WTC11 (cell line): Measurements from ENCODE around the gene HK2. TPM values are rescaled to one million over a fixed set of nuclear protein-coding genes. Genes with fewer than 3 reads are reported as not detected.

Source experiments
- ATAC-seq: fragments of 200-7000 bp; cut with Tn5 transposase; 2 replicates; pipeline ENCODE4 v1.10.0; 2021; ENCODE audit warnings: mild to moderate bottlenecking, moderate library complexity
- CTCF ChIA-PET: fragments of 300-600 bp; sonication (Branson Sonifier 250); formaldehyde crosslinking; loops from one replicate; lab custom pipeline; 2021; ENCODE audit warnings: antibody characterized with exemption; lab: Charles Lee
- POLR2A ChIA-PET: fragments of 350-600 bp; sonication (Branson Sonifier 250); formaldehyde crosslinking; loops from one replicate; lab custom pipeline; 2021; ENCODE audit warnings: antibody characterized with exemption; lab: Charles Lee
- DNase-seq: peaks from one replicate; pipeline ENCODE4 v3.0.0; 2021; ENCODE audit warnings: low spot score
- H3K27ac Mint-ChIP-seq: 2 replicates; pipeline ENCODE4 v1.8.0; 2021; ENCODE audit warnings: mixed read lengths
- H3K27me3 Mint-ChIP-seq: 2 replicates; pipeline ENCODE4 v1.8.0; 2021; ENCODE audit warnings: low read depth, mild to moderate bottlenecking, moderate library complexity, mixed read lengths
- H3K36me3 Mint-ChIP-seq: 2 replicates; pipeline ENCODE4 v1.8.0; 2021; ENCODE audit warnings: mixed read lengths
- H3K4me1 Mint-ChIP-seq: 2 replicates; pipeline ENCODE4 v1.8.0; 2022; ENCODE audit warnings: mixed read lengths
- H3K4me3 Mint-ChIP-seq: 2 replicates; pipeline ENCODE4 v1.8.0; 2021; ENCODE audit warnings: mild to moderate bottlenecking, moderate library complexity, mixed read lengths
- H3K9me3 Mint-ChIP-seq: 2 replicates; pipeline ENCODE4 v1.8.0; 2021; ENCODE audit warnings: mixed read lengths
- SMAD3 ChIP-seq: sonication (generic); formaldehyde crosslinking; IDR thresholded peaks from 2 replicates; pipeline ENCODE4 v1.8.0; 2022; ENCODE audit warnings: missing genetic modification reagents, mild to moderate bottlenecking, borderline replicate concordance
- ZBTB21 ChIP-seq: sonication (generic); formaldehyde crosslinking; IDR thresholded peaks from 2 replicates; pipeline ENCODE4 v1.8.1; 2023; ENCODE audit warnings: mild to moderate bottlenecking, missing genetic modification reagents, borderline replicate concordance
- ZNF138 ChIP-seq: sonication (generic); formaldehyde crosslinking; conservative IDR thresholded peaks from 2 replicates; pipeline ENCODE4 v1.8.1; 2022; ENCODE audit warnings: mild to moderate bottlenecking, moderate library complexity, missing genetic modification reagents
- ZNF219 ChIP-seq: sonication (generic); formaldehyde crosslinking; IDR thresholded peaks from 2 replicates; pipeline ENCODE4 v1.8.0; 2023; ENCODE audit warnings: missing genetic modification reagents, mild to moderate bottlenecking, borderline replicate concordance
- ZNF263 ChIP-seq: sonication (generic); formaldehyde crosslinking; IDR thresholded peaks from 2 replicates; pipeline ENCODE4 v1.8.1; 2022; ENCODE audit warnings: low read depth, mild to moderate bottlenecking, moderate library complexity, missing genetic modification reagents
- ZNF423 ChIP-seq: fragments of 250-450 bp; sonication (Bioruptor Pico); IDR thresholded peaks from 2 replicates; pipeline ENCODE4 v2.1.2; 2022; ENCODE audit warnings: mild to moderate bottlenecking, moderate library complexity
- ZNF671 ChIP-seq: fragments of 250-450 bp; sonication (Bioruptor Pico); IDR thresholded peaks from 2 replicates; pipeline ENCODE4 v1.8.0; 2021; ENCODE audit warnings: mild to moderate bottlenecking
- total RNA-seq: library from RNA; stranded (reverse); gene quantifications from 3 replicates; pipeline ENCODE4 v1.2.3, GENCODE V29; 2021
- TF ChIP-seq, protein P1 (sequence below): sonication (generic); formaldehyde crosslinking; IDR thresholded peaks from 2 replicates; pipeline ENCODE4 v1.8.1; 2022; ENCODE audit warnings: missing genetic modification reagents, borderline replicate concordance
- TF ChIP-seq, protein P2 (sequence below): fragments of 250-450 bp; sonication (Bioruptor Pico); conservative IDR thresholded peaks from 2 replicates; pipeline ENCODE4 v1.9.0; 2021; ENCODE audit warnings: mild to moderate bottlenecking
- TF ChIP-seq, protein P3 (sequence below): sonication (generic); formaldehyde crosslinking; IDR thresholded peaks from 2 replicates; pipeline ENCODE4 v1.8.1; 2022; ENCODE audit warnings: low read depth, missing genetic modification reagents, borderline replicate concordance
- TF ChIP-seq, protein P4 (sequence below): sonication (generic); formaldehyde crosslinking; IDR thresholded peaks from 2 replicates; pipeline ENCODE4 v1.8.0; 2022; ENCODE audit warnings: missing genetic modification reagents
- TF ChIP-seq, protein P5 (sequence below): sonication (generic); formaldehyde crosslinking; IDR thresholded peaks from 2 replicates; pipeline ENCODE4 v1.8.1; 2022; ENCODE audit warnings: low read depth, mild to moderate bottlenecking, moderate library complexity, missing genetic modification reagents, borderline replicate concordance
- TF ChIP-seq, protein P6 (sequence below): fragments of 250-450 bp; sonication (Bioruptor Pico); IDR thresholded peaks from 2 replicates; pipeline ENCODE4 v1.9.0; 2021; ENCODE audit warnings: moderate library complexity, mild to moderate bottlenecking, inconsistent platforms, borderline replicate concordance

The HK2 gene
- total RNA-seq, 1 experiment from 2014 or later = 61.6 TPM

DNA sequence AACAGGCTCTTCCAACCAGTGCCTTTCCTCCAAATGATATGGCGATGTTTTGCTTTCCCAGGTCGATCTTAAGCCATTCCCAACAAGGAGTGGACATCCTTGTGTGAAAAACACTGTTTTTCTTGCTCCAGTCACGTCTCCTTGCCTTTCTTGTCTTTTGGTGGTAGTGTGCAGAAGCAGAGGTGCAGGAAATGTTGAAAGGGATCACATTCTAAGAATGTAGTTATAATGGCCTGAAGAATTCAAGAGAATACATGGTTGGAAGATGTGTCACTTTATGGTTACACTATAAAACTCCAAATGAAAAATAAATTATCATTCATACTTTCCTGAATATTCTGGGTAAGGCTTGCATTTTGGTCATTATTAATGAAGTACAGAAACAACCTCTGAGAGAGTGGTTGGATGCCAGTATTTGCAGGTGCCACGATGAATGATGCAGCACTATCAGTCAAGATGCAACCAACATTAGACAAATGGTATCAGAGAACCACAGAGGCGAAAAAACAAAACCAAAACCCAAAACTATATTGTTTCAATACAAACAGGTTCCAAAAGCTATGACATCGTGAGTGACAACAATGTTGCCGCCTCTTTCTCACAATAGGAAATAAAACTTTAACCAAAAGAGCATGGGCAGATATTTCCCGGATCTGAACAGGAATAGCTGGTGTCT, 97.0 kb downstream of the HK2 start:
- TF ChIP-seq, protein P1, sequence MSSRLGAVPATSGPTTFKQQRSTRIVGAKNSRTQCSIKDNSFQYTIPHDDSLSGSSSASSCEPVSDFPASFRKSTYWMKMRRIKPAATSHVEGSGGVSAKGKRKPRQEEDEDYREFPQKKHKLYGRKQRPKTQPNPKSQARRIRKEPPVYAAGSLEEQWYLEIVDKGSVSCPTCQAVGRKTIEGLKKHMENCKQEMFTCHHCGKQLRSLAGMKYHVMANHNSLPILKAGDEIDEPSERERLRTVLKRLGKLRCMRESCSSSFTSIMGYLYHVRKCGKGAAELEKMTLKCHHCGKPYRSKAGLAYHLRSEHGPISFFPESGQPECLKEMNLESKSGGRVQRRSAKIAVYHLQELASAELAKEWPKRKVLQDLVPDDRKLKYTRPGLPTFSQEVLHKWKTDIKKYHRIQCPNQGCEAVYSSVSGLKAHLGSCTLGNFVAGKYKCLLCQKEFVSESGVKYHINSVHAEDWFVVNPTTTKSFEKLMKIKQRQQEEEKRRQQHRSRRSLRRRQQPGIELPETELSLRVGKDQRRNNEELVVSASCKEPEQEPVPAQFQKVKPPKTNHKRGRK (CRISPR knock-in tag) = no peak
- TF ChIP-seq, protein P2, sequence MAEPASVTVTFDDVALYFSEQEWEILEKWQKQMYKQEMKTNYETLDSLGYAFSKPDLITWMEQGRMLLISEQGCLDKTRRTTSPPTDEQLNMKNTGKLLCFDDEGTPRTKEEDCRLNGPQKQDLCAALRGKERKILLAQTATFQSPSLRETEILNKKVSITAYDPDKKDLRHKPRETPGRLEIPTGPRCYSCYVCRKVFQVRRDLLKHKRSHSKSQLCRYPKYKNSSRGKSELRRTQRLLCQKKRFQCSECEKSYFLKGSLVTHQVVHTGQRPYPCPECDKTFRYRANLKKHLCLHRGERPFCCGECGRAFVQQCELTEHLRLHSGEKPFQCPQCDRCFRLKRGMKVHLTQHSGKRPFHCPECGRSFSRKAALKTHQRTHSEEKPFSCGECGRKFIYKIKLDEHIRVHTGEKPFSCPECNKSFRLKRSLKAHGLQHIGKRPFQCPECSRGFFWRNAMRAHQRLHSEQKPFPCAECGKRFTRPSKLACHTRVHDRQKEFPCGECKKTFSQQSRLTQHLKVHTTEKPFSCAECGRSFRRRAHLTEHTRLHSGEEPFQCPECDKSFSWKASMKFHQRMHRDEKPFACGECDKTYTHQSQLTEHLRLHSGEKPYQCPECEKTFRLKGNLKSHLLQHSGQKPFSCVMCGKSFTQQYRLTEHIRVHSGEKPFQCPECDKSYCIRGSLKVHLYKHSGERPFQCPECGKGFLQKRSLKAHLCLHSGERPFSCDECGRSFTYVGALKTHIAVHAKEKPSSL = no peak
- no peak for TF ChIP-seq ZNF219 (CRISPR knock-in tag)
- TF ChIP-seq, protein P3, sequence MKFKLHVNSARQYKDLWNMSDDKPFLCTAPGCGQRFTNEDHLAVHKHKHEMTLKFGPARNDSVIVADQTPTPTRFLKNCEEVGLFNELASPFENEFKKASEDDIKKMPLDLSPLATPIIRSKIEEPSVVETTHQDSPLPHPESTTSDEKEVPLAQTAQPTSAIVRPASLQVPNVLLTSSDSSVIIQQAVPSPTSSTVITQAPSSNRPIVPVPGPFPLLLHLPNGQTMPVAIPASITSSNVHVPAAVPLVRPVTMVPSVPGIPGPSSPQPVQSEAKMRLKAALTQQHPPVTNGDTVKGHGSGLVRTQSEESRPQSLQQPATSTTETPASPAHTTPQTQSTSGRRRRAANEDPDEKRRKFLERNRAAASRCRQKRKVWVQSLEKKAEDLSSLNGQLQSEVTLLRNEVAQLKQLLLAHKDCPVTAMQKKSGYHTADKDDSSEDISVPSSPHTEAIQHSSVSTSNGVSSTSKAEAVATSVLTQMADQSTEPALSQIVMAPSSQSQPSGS (CRISPR knock-in tag) = no peak
- TF ChIP-seq ZNF423 = no peak
- TF ChIP-seq, protein P4, sequence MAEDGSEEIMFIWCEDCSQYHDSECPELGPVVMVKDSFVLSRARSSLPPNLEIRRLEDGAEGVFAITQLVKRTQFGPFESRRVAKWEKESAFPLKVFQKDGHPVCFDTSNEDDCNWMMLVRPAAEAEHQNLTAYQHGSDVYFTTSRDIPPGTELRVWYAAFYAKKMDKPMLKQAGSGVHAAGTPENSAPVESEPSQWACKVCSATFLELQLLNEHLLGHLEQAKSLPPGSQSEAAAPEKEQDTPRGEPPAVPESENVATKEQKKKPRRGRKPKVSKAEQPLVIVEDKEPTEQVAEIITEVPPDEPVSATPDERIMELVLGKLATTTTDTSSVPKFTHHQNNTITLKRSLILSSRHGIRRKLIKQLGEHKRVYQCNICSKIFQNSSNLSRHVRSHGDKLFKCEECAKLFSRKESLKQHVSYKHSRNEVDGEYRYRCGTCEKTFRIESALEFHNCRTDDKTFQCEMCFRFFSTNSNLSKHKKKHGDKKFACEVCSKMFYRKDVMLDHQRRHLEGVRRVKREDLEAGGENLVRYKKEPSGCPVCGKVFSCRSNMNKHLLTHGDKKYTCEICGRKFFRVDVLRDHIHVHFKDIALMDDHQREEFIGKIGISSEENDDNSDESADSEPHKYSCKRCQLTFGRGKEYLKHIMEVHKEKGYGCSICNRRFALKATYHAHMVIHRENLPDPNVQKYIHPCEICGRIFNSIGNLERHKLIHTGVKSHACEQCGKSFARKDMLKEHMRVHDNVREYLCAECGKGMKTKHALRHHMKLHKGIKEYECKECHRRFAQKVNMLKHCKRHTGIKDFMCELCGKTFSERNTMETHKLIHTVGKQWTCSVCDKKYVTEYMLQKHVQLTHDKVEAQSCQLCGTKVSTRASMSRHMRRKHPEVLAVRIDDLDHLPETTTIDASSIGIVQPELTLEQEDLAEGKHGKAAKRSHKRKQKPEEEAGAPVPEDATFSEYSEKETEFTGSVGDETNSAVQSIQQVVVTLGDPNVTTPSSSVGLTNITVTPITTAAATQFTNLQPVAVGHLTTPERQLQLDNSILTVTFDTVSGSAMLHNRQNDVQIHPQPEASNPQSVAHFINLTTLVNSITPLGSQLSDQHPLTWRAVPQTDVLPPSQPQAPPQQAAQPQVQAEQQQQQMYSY (CRISPR knock-in tag) = no peak
- TF ChIP-seq ZBTB21 (CRISPR knock-in tag) = no peak
- TF ChIP-seq, protein P5, sequence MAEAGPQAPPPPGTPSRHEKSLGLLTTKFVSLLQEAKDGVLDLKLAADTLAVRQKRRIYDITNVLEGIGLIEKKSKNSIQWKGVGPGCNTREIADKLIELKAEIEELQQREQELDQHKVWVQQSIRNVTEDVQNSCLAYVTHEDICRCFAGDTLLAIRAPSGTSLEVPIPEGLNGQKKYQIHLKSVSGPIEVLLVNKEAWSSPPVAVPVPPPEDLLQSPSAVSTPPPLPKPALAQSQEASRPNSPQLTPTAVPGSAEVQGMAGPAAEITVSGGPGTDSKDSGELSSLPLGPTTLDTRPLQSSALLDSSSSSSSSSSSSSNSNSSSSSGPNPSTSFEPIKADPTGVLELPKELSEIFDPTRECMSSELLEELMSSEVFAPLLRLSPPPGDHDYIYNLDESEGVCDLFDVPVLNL (CRISPR knock-in tag) = no peak
- no peak for TF ChIP-seq ZNF263 (CRISPR knock-in tag)
- TF ChIP-seq ZNF138 = no peak
- TF ChIP-seq, protein P6, sequence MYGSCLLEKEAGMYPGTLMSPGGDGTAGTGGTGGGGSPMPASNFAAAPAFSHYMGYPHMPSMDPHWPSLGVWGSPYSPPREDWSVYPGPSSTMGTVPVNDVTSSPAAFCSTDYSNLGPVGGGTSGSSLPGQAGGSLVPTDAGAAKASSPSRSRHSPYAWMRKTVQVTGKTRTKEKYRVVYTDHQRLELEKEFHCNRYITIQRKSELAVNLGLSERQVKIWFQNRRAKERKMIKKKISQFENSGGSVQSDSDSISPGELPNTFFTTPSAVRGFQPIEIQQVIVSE (CRISPR knock-in tag) = no peak
- no peak for TF ChIP-seq SMAD3 (CRISPR knock-in tag)
- no peak for TF ChIP-seq ZNF671 (CRISPR knock-in tag)
- ATAC-seq (no peak), DNase-seq (no peak)
- Mint-ChIP-seq H3K9me3 (no peaks in the 10 kb centered on the region), H3K4me3 (no peak overlapping the region), H3K36me3 (no peaks in the 10 kb centered on the region), H3K27me3 (peaks cover 6% of the 10 kb centered on the region; the same call in 1 of the 2 replicates), H3K27ac (no peak overlapping the region; the same call in 1 of the 2 replicates), H3K4me1 (no peaks in the 10 kb centered on the region)
- CTCF ChIA-PET = no interaction called here
- POLR2A ChIA-PET = no interaction called here
